HG02571 (cell line): ENCODE measurements around the gene BRIP1.

Experiments
- ATAC-seq: cut with Tn5 transposase; IDR thresholded peaks from one replicate; pipeline ENCODE4 v1.9.1; 2021; ENCODE audit warnings: mild to moderate bottlenecking, moderate library complexity; ENCODE audit not compliant: unreplicated experiment

The BRIP1 gene

DNA sequence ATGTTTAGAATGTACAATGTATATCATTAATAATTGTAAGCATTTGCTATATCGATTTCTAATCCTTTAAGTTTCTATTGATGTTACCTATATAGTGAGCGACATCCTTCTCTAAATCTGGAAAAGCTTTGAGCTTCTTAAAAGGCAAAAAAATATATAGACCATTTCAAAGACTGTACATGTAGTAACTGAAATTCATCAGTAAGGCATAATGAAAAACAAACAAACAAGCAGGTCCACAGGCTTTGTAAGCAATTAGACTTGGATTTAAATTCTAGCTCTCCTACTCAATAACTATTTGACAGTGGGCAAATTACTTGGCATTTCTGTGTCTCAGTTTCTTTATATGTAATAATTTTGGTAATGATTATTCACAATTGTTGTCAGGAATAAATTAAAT lies 220.6 kb downstream of the BRIP1 start:
- no peak for ATAC-seq

DNA sequence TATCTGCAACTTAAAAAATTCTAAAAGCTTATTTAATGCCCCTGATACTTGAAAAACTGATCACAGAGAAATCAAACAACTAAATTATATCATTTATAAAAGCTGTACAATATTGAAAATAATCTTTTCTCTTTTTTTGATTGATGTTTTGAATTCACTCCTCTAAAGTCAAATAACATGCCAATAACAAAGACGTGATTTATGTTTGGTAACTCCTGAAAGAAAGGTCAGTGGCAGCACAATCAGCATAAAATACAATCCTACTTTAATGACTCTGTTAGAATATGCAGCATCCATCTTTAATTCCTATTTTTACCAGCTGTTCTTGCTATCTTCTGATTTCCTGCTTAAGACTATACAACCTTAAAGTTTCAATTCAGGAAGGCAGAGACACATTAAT lies 221.6 kb downstream of the BRIP1 start:
- no peak for ATAC-seq

DNA sequence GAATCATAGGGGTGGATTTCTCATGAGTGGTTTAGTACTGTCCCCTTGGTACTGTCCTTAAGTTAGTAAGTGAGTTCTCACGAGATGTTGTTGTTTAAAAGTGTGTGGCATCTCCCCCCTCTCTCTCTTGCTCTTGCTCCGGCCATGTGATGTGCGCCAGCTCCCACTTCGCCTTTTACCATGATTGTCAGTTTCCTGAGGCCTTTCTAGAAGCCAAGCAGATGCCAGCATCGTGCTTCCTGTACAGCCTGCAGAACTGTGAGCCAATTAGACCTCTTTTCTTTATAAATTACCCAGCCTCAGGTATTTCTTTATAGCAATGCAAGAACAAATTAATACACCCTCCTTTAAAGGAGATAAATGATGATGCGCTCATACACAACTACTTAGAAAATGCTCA lies 222.2 kb downstream of the BRIP1 start:
- no peak for ATAC-seq

DNA sequence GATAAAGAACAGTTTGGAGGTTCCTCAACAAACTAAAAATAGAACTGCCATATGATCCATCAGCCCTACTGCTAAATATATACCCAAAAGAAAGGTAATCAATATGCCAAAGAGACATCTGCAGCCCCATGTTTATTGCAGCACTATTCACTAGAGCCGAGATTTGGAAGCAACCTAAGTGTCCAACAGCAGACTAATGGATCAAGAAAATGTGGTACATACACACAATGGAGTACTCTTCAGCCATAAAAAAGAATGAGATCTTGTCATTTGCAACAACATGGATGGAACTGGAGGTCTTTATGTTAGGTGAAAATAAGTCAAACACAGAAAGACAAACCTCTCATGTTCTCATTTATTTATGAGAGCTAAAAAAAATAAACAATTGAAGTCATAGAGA lies 223.5 kb downstream of the BRIP1 start:
- no peak for ATAC-seq

DNA sequence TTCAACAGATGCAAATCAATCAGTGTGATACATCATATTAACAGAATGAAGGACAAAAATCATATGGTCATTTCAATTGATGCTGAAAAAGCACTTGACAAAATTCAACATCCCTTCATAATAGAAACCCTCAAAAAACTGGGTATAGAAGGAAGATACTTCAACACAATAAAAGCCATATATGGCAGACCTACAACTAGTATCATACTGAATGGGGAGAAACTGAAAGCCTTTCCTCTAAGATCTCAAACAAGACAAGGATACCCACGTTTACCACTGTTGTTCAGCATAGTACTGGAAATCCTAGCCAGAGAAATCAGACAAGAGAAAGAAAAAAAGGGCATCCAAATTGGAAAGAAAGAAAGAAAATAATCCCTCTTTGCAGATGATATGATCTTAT lies 225.2 kb downstream of the BRIP1 start:
- ATAC-seq: no peak

DNA sequence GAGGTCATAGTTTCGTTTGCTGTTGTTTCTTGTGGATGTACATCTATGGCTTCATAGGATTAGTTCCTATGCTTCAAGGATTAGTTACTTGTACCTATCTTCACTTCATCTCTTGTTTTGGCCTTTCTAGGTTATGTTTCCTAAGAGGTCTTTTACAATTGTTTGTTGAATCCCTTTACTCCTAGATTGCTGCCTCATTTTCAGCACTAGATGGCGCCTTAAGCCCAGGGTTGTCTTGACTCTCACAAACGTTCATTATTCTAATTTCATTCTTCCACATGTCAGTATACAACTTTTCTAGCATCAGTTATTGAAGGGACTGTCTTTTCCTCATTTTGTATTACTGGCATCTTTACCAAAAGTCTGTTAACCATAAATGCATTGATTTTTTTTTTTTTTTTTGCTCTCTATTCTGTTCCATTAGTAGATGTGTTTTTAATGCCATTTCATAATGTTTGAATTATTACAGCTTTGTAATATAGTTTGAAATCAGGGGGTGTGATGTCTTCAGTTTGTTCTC lies 227.4 kb downstream of the BRIP1 start:
- ATAC-seq: no peak

DNA sequence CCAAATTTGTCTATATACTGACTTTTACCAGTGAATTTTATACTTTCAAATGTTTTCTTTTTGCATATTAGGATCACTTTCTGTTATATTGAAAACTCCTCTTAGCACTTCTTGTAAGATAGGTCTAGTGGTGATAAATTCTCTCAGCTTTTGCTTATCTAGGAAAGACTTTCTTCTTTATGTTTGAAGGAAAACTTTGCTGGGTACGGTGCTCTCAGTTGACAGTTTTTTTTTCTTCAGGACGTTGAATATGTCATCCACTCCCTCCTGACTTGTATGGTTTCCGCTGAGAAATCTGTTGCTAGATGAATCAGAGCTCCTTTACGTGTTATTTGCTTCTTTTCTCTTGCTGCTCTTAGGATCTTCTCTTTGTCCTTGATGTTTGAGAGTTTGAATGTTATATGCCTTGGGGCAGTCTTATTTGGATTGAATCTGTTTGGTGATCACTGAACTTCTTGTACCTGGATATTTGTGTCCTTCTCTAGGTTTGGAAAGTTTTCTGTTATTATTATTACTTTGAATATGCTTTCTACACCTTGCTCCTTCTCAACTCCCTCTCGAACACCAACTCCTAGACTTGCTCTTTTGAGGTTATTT lies 228.3 kb downstream of the BRIP1 start:
- ATAC-seq: no peak

DNA sequence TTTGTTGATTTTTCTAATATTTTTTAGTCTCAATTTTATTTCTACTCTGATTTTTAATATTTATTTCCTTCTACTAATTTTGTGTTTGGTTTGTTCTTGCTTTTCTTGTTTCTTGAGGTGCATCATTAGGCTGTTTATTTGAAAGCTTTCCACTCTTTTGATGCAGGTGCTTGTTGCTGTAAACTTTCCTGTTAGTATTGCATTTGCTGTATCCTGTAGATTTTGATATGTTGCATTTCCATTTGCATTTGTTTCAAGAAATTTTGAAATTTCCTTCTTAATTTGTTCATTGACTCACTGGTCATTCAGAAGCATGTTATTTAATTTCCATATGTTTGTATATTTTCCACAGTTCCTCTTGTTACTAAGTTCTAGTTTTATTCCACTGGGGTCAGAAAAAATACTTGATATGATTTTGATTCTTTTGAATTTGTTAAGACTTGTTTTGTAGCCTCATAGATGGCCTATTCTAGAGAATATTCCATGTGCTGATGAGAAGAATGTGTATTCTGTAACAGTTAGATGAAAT lies 229.3 kb downstream of the BRIP1 start:
- ATAC-seq: no peak

DNA sequence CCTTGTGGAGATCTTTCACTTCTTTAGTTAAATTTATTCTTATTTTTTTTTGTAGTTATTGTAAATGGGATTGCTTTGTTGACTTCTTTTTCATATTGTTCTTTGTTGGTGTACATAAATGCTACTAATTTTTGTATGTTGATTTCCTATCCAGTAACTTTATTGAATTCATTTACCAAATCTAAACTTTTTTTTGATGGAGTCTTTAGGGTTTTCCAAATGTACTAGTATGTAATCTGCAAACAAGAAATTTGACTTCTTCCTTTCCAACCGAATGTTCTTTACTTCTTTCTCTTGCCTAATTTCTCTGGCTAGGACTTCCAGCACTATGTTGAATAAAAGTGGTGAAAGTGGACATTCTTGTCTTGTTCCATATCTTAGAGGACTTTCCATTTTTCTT lies 230.5 kb downstream of the BRIP1 start:
- ATAC-seq: no peak

DNA sequence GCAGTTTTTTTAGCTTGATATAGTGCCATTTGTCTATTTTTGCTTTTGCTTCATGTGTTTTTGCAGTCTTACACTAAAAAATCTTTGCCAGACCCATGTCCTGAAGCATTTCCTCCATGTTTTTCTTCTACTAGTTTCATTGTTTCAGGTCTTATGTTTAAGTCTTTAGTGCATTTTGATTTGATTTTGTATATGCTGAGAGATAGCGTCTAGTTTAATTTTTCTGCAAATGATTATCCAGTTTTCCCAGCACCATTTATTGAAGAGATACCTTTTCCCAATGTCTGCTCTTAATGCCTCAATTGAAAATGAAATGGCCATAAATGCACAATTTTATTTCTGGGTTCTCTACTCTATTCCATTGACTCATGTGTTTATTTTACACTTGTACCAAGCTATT lies 231.5 kb downstream of the BRIP1 start:
- ATAC-seq: no peak
